ENCODE results near the gene CDK15. TPM values are rescaled to one million over a fixed set of nuclear protein-coding genes. Genes with fewer than 3 reads are reported as not detected.
"Not testable (repeated sequence)": the region's sequence is repeated elsewhere in the genome, so short reads cannot be mapped to it uniquely, and the experiment has no call there.

CDK15 gene
- total RNA-seq, 1 donor from 2014 or later: 5.8 TPM

- DNase-seq (ENCODE audit: extremely low read depth, low read depth, low spot score): no peak
These were observed 17.9 kb downstream of the CDK15 start for GRCh38 chr2:201824212-201824611.

- no peak for DNase-seq (ENCODE audit: extremely low read depth, low read depth, low spot score)
These were observed 21.3 kb downstream of the CDK15 start for GRCh38 chr2:201827621-201828020.

- no peak for DNase-seq (ENCODE audit: extremely low read depth, low read depth, low spot score)
These were observed 21.9 kb downstream of the CDK15 start for GRCh38 chr2:201828220-201828619.

- no peak for DNase-seq (ENCODE audit: extremely low read depth, low read depth, low spot score)
These were observed 24.3 kb downstream of the CDK15 start for GRCh38 chr2:201830666-201831065.

GRCh38 chr2:201831469-201831868 lies 25.1 kb downstream of the CDK15 start:
- no peak for DNase-seq (ENCODE audit: extremely low read depth, low read depth, low spot score)

- no peak for DNase-seq (ENCODE audit: extremely low read depth, low read depth, low spot score)
These were observed 27.4 kb downstream of the CDK15 start for GRCh38 chr2:201833781-201834180.

- no peak for DNase-seq (ENCODE audit: extremely low read depth, low read depth, low spot score)
These were observed 28.7 kb downstream of the CDK15 start for GRCh38 chr2:201835066-201835465.

- DNase-seq (ENCODE audit: extremely low read depth, low read depth, low spot score): no peak
These were observed 31.1 kb downstream of the CDK15 start for GRCh38 chr2:201837391-201837790.

- DNase-seq (ENCODE audit: extremely low read depth, low read depth, low spot score): no peak
These were observed 31.6 kb downstream of the CDK15 start for GRCh38 chr2:201837824-201838431.

GRCh38 chr2:201839727-201840126 lies 33.4 kb downstream of the CDK15 start:
- no peak for DNase-seq (ENCODE audit: extremely low read depth, low read depth, low spot score)

GRCh38 chr2:201840726-201841125 lies 34.4 kb downstream of the CDK15 start:
- no peak for DNase-seq (ENCODE audit: extremely low read depth, low read depth, low spot score)

- DNase-seq (ENCODE audit: extremely low read depth, low read depth, low spot score): no peak
These were observed 36.0 kb downstream of the CDK15 start for GRCh38 chr2:201842131-201842860.

GRCh38 chr2:201844922-201845321 lies 38.6 kb downstream of the CDK15 start:
- DNase-seq (ENCODE audit: extremely low read depth, low read depth, low spot score): not testable (repeated sequence)

- no peak for DNase-seq (ENCODE audit: extremely low read depth, low read depth, low spot score)
These were observed 41.1 kb downstream of the CDK15 start for GRCh38 chr2:201847481-201847880.

GRCh38 chr2:201852462-201852861 lies 46.1 kb downstream of the CDK15 start:
- DNase-seq (ENCODE audit: extremely low read depth, low read depth, low spot score): no peak

GRCh38 chr2:201852878-201853415 lies 46.6 kb downstream of the CDK15 start:
- no peak for DNase-seq (ENCODE audit: extremely low read depth, low read depth, low spot score)

GRCh38 chr2:201854221-201854801 lies 48.0 kb downstream of the CDK15 start:
- no peak for DNase-seq (ENCODE audit: extremely low read depth, low read depth, low spot score)

- no peak for DNase-seq (ENCODE audit: extremely low read depth, low read depth, low spot score)
These were observed 48.5 kb downstream of the CDK15 start for GRCh38 chr2:201854841-201855240.

- DNase-seq (ENCODE audit: extremely low read depth, low read depth, low spot score): no peak
These were observed 49.0 kb downstream of the CDK15 start for GRCh38 chr2:201855356-201855755.

GRCh38 chr2:201857326-201857725 lies 51.0 kb downstream of the CDK15 start:
- no peak for DNase-seq (ENCODE audit: extremely low read depth, low read depth, low spot score)

GRCh38 chr2:201858281-201859184 lies 52.2 kb downstream of the CDK15 start:
- DNase-seq (ENCODE audit: extremely low read depth, low read depth, low spot score): no peak
